HepG2 (cell line): Measurements from ENCODE around the gene HSPA1A. TPM values are rescaled to one million over a fixed set of nuclear protein-coding genes. Genes with fewer than 3 reads are reported as not detected.

Experiments used
- ARNTL ChIP-seq: sonication (generic); formaldehyde crosslinking; IDR thresholded peaks from 2 replicates; pipeline ENCODE4 v1.4.0; 2020; ENCODE audit warnings: mild to moderate bottlenecking, missing genetic modification reagents
- FOXO1 ChIP-seq: sonication (generic); formaldehyde crosslinking; IDR thresholded peaks from 2 replicates; pipeline ENCODE4 v1.4.0; 2020; ENCODE audit warnings: missing genetic modification reagents
- KDM3A ChIP-seq: IDR thresholded peaks from 2 replicates; pipeline ENCODE4 v1.6.1; 2018; ENCODE audit warnings: low read depth, missing compliant biosample characterization
- RAD51 ChIP-seq: fragments of 450-650 bp; IDR thresholded peaks from 2 replicates; pipeline ENCODE4 v1.6.1; 2016; ENCODE audit warnings: borderline replicate concordance
- SMAD3 ChIP-seq: sonication (generic); formaldehyde crosslinking; IDR thresholded peaks from 2 replicates; pipeline ENCODE4 v1.4.0; 2020; ENCODE audit warnings: missing genetic modification reagents
- SRF ChIP-seq: IDR thresholded peaks from 2 replicates; pipeline ENCODE4 v1.6.1; 2011; ENCODE audit warnings: mild to moderate bottlenecking, low read depth, low read length, moderate library complexity
- ZNF724P ChIP-seq: sonication (generic); formaldehyde crosslinking; IDR thresholded peaks from 2 replicates; pipeline ENCODE4 v1.8.0; 2022; ENCODE audit warnings: missing genetic modification reagents, borderline replicate concordance
- polyA plus RNA-seq, 8 experiments: library from polyadenylated mRNA; depleted of rRNA in 3 of 8; stranded (reverse) in 7 of 8; unstranded in 1 of 8; fragments of >200 nt; fragmentation: Illumina TruSeq in 4 of 8; extraction: Trizol in 4 of 8; gene quantifications; 2 replicates each; pipeline versions ENCODE4 v1.2.1 to v1.2.3, GENCODE V29; 2011 to 2016; ENCODE audit warnings: low read depth in 4 of 8, missing spikeins in 1 of 8, mixed read lengths in 1 of 8; ENCODE audit not compliant: insufficient read depth in 1 of 8
- total RNA-seq, 5 experiments: library from RNA; depleted of rRNA; stranded (reverse); fragments of >200 nt; fragmentation: Illumina TruSeq; extraction: Trizol; gene quantifications; 2 replicates each; pipeline ENCODE4 v1.2.3, GENCODE V29; 2016; ENCODE audit warnings: low read depth in 1 of 5
- TF ChIP-seq, protein P1 (sequence below): sonication (generic); formaldehyde crosslinking; IDR thresholded peaks from 2 replicates; pipeline ENCODE4 v1.8.1; 2023; ENCODE audit warnings: mild to moderate bottlenecking, missing genetic modification reagents, borderline replicate concordance
- TF ChIP-seq, protein P2 (sequence below): sonication (generic); formaldehyde crosslinking; conservative IDR thresholded peaks from 2 replicates; pipeline ENCODE4 v1.4.0; 2020; ENCODE audit warnings: missing genetic modification reagents
- TF ChIP-seq, protein P3 (sequence below): IDR thresholded peaks from 2 replicates; pipeline ENCODE4 v1.6.1; 2016; ENCODE audit warnings: missing compliant biosample characterization, missing genetic modification reagents, borderline replicate concordance
- TF ChIP-seq, protein P4 (sequence below): sonication (generic); formaldehyde crosslinking; IDR thresholded peaks from 2 replicates; pipeline ENCODE4 v1.8.0; 2023; ENCODE audit warnings: mild to moderate bottlenecking, missing genetic modification reagents

HSPA1A gene
- total and polyA plus RNA-seq, 2 of the 13 experiments (the other 11 are each of a cell fraction or from before 2014, with no cell fraction given), result 44.5 to 85.0 TPM

DNA sequence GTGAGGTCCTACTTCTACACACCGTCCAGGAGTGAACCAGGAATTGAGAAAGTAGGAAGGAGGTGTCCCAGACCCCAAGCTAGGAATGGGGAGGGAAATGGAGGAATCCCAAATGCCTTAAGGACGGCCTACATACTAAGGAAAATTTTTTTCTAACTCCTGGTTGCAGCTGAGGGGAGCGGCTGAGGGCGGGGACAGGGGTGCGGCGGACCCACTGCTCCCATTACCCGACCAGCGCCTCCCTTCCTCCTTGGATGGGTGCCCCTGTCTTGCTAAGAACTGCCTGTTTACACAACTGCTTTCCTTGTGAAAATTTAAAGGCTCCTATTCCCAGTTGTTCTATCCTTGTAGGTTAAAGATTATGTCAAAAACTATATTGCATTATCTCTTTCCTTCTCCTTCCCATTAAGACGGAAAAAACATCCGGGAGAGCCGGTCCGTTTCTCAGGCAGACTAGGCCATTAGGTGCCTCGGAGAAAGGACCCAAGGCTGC is 11.5 kb downstream of the HSPA1A start (continued):
- TF ChIP-seq SMAD3 (CRISPR knock-in tag) (0 out of 2 replicates have a peak, but pooled peaks have one; percentile 14), ARNTL (no peak), KDM3A (0 out of 2 replicates have a peak, but pooled peaks have one; percentile 10), FOXO1 (CRISPR knock-in tag) (0 out of 2 replicates have a peak, but pooled peaks have one; percentile 1), SRF (no peak), ZNF724P (CRISPR knock-in tag) (no peak), RAD51 (no peak)
- TF ChIP-seq, protein P1, sequence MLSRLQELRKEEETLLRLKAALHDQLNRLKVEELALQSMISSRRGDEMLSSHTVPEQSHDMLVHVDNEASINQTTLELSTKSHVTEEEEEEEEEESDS (CRISPR knock-in tag), result no peak
- TF ChIP-seq, protein P2, sequence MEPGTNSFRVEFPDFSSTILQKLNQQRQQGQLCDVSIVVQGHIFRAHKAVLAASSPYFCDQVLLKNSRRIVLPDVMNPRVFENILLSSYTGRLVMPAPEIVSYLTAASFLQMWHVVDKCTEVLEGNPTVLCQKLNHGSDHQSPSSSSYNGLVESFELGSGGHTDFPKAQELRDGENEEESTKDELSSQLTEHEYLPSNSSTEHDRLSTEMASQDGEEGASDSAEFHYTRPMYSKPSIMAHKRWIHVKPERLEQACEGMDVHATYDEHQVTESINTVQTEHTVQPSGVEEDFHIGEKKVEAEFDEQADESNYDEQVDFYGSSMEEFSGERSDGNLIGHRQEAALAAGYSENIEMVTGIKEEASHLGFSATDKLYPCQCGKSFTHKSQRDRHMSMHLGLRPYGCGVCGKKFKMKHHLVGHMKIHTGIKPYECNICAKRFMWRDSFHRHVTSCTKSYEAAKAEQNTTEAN, result 0 out of 2 replicates have a peak, but pooled peaks have one; percentile 2
- TF ChIP-seq, protein P3, sequence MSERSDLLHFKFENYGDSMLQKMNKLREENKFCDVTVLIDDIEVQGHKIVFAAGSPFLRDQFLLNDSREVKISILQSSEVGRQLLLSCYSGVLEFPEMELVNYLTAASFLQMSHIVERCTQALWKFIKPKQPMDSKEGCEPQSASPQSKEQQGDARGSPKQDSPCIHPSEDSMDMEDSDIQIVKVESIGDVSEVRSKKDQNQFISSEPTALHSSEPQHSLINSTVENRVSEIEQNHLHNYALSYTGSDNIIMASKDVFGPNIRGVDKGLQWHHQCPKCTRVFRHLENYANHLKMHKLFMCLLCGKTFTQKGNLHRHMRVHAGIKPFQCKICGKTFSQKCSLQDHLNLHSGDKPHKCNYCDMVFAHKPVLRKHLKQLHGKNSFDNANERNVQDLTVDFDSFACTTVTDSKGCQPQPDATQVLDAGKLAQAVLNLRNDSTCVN (CRISPR knock-in tag), result no peak
- TF ChIP-seq, protein P4, sequence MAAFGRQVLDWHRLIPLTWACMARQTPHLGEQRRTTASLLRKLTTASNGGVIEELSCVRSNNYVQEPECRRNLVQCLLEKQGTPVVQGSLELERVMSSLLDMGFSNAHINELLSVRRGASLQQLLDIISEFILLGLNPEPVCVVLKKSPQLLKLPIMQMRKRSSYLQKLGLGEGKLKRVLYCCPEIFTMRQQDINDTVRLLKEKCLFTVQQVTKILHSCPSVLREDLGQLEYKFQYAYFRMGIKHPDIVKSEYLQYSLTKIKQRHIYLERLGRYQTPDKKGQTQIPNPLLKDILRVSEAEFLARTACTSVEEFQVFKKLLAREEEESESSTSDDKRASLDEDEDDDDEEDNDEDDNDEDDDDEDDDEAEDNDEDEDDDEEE (CRISPR knock-in tag), result 0 out of 2 replicates have a peak, but pooled peaks have one; percentile 38
